Loucy (cell line): Measurements from ENCODE around the gene SLC6A20.

Experiments
- H2AFZ ChIP-seq: fragments of 200-600 bp; sonication (generic); 2 replicates; pipeline ENCODE4 v1.6.0; 2016; ENCODE audit warnings: antibody characterized with exemption, mild to moderate bottlenecking, low read length, moderate library complexity
- H3F3A ChIP-seq: fragments of 200-600 bp; 2 replicates; pipeline ENCODE4 v1.6.0; 2016; ENCODE audit warnings: antibody characterized with exemption, low read depth, mild to moderate bottlenecking
- H3K27me3 ChIP-seq: fragments of 200-600 bp; sonication (generic); 2 replicates; pipeline ENCODE4 v1.6.1; 2014; ENCODE audit warnings: low read length, mild to moderate bottlenecking; ENCODE audit not compliant: insufficient read depth, poor library complexity, severe bottlenecking
- H3K36me3 ChIP-seq: fragments of 200-600 bp; sonication (generic); 2 replicates; pipeline ENCODE4 v1.6.1; 2016; ENCODE audit warnings: low read length; ENCODE audit not compliant: insufficient read depth
- H3K4me1 ChIP-seq: fragments of 200-600 bp; sonication (generic); 2 replicates; pipeline ENCODE4 v1.5.1; 2014; ENCODE audit warnings: low read length, mild to moderate bottlenecking; ENCODE audit not compliant: insufficient read depth, poor library complexity, severe bottlenecking
- H3K4me2 ChIP-seq: fragments of 200-600 bp; sonication (generic); 2 replicates; pipeline ENCODE4 v1.6.0; 2014; ENCODE audit warnings: antibody characterized with exemption, low read length, low read depth, mild to moderate bottlenecking; ENCODE audit not compliant: poor library complexity, severe bottlenecking
- H3K4me3 ChIP-seq: fragments of 200-600 bp; sonication (generic); 2 replicates; pipeline ENCODE4 v1.5.1; 2014; ENCODE audit warnings: low read length, mild to moderate bottlenecking, mixed read lengths; ENCODE audit not compliant: poor library complexity, severe bottlenecking
- H3K79me2 ChIP-seq: fragments of 200-600 bp; sonication (generic); 2 replicates; pipeline ENCODE4 v1.6.1; 2014; ENCODE audit warnings: low read length; ENCODE audit not compliant: insufficient read depth
- H3K9ac ChIP-seq: fragments of 200-600 bp; sonication (generic); 2 replicates; pipeline ENCODE4 v1.6.0; 2014; ENCODE audit warnings: mild to moderate bottlenecking, low read depth, low read length, moderate library complexity; ENCODE audit not compliant: poor library complexity, severe bottlenecking
- H3K9me2 ChIP-seq: fragments of 200-600 bp; sonication (generic); replicated peaks from 2 replicates; pipeline ENCODE4 v1.6.1; 2016; ENCODE audit warnings: low read depth, low read length, mixed read lengths
- H3K9me3 ChIP-seq: fragments of 200-600 bp; sonication (generic); 2 replicates; pipeline ENCODE4 v1.6.1; 2014; ENCODE audit warnings: mild to moderate bottlenecking, antibody characterized with exemption, low read length, low read depth; ENCODE audit not compliant: insufficient read depth
- H4K20me1 ChIP-seq: fragments of 200-600 bp; sonication (generic); 2 replicates; pipeline ENCODE4 v1.6.0; 2014; ENCODE audit warnings: antibody characterized with exemption, low read length, mild to moderate bottlenecking; ENCODE audit not compliant: insufficient read depth, poor library complexity, severe bottlenecking
- EZH2phosphoT487 ChIP-seq: fragments of 200-600 bp; IDR thresholded peaks from 2 replicates; pipeline ENCODE4 v1.6.1; 2018; ENCODE audit warnings: antibody characterized with exemption, mild to moderate bottlenecking, moderate library complexity, borderline replicate concordance
- TF ChIP-seq, protein P1 (sequence below): fragments of 200-600 bp; sonication (generic); conservative IDR thresholded peaks from 2 replicates; pipeline ENCODE4 v1.5.1; 2014; ENCODE audit warnings: mild to moderate bottlenecking, antibody characterized with exemption, low read length

SLC6A20 gene

GRCh38 chr3:45790596-45790995 lies 5.7 kb downstream of the SLC6A20 start:
- Histone ChIP-seq H3K36me3 (no peaks in the 10 kb centered on the region), H3K27me3 (peaks cover 34% of the 10 kb centered on the region), H3K4me2 (no peak overlapping the region), H3K9me3 (no peaks in the 10 kb centered on the region), H3K4me1 (no peaks in the 10 kb centered on the region), H4K20me1 (no peaks in the 10 kb centered on the region), H3K9me2 (no peaks in the 10 kb centered on the region), H2AFZ (no peak overlapping the region), H3K79me2 (no peaks in the 10 kb centered on the region), H3F3A (no peaks in the 10 kb centered on the region), H3K4me3 (no peak overlapping the region), H3K9ac (no peak overlapping the region)
- no peak for TF ChIP-seq EZH2phosphoT487
- TF ChIP-seq, protein P1, sequence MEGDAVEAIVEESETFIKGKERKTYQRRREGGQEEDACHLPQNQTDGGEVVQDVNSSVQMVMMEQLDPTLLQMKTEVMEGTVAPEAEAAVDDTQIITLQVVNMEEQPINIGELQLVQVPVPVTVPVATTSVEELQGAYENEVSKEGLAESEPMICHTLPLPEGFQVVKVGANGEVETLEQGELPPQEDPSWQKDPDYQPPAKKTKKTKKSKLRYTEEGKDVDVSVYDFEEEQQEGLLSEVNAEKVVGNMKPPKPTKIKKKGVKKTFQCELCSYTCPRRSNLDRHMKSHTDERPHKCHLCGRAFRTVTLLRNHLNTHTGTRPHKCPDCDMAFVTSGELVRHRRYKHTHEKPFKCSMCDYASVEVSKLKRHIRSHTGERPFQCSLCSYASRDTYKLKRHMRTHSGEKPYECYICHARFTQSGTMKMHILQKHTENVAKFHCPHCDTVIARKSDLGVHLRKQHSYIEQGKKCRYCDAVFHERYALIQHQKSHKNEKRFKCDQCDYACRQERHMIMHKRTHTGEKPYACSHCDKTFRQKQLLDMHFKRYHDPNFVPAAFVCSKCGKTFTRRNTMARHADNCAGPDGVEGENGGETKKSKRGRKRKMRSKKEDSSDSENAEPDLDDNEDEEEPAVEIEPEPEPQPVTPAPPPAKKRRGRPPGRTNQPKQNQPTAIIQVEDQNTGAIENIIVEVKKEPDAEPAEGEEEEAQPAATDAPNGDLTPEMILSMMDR: no peak

DNA sequence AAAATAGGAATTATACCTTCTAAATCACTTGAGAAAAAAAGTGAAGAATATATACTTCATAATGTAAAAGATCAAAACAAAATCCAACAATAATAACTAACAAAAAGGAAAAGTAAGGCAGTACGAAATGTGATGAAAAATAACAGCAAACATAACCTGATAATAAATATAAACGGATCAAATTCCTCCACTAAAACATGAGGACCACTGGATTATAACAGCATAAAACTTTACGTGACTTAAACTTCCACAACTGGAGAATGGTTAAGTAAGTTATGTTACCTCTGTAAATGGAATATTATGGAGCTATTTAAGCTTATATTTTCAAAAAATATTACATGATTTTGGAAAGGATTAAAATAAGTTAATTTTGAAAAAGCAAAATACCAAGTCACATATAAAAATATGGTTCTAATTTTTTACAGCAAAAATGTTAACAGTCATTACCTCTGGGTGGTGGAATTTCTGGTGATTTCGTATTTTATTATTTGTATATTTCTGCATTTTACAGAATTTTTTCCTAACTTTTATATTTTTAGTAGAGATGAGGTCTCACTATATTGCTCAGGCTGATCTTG lies 7.0 kb downstream of the SLC6A20 start:
- no peaks in the 10 kb centered on the region for H3K4me1 ChIP-seq
- no peaks in the 10 kb centered on the region for H3K9me3 ChIP-seq
- peaks cover 29% of the 10 kb centered on the region for H3K27me3 ChIP-seq
- H3F3A ChIP-seq: no peaks in the 10 kb centered on the region
- no peaks in the 10 kb centered on the region for H3K36me3 ChIP-seq
- no peaks in the 10 kb centered on the region for H3K79me2 ChIP-seq
- H3K4me2 ChIP-seq: no peak overlapping the region
- no peak overlapping the region for H3K4me3 ChIP-seq
- H4K20me1 ChIP-seq: no peaks in the 10 kb centered on the region
- H3K9ac ChIP-seq: no peak overlapping the region
- no peak for TF ChIP-seq EZH2phosphoT487
- TF ChIP-seq, protein P1: no peak
- H2AFZ ChIP-seq: no peak overlapping the region
- no peaks in the 10 kb centered on the region for H3K9me2 ChIP-seq

DNA sequence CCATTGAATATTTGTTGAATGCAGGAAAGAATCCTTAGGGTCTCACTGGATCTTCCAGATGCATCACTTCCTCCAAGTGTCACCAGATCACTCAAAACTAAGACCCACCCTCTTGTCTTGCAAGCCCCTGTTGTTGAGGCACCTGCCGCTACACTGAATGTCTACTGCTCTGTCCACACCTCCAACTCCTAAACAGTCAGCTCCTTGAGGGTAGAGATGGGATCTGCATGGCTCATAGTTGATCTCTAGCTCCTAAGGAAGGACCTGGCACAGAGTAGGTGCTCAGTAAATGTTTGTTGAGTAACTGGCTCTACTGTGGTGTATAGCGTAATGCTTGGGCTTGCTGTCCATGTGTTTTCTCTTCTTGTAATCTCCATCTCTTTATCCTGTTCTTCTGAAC lies 8.8 kb downstream of the SLC6A20 start:
- Histone ChIP-seq H3K9ac (no peak overlapping the region), H3K9me3 (no peaks in the 10 kb centered on the region), H3K4me3 (no peak overlapping the region)

More for the DNA sequence above, 8.8 kb downstream of the SLC6A20 start:
- H4K20me1 ChIP-seq: no peaks in the 10 kb centered on the region
- no peaks in the 10 kb centered on the region for H3K79me2 ChIP-seq
- H3K36me3 ChIP-seq: no peaks in the 10 kb centered on the region
- no peaks in the 10 kb centered on the region for H3F3A ChIP-seq
- H3K4me2 ChIP-seq: no peak overlapping the region
- TF ChIP-seq, protein P1: no peak
- no peak for TF ChIP-seq EZH2phosphoT487
- no peaks in the 10 kb centered on the region for H3K4me1 ChIP-seq
- H3K27me3 ChIP-seq: peaks cover 21% of the 10 kb centered on the region
- no peak overlapping the region for H2AFZ ChIP-seq
- H3K9me2 ChIP-seq: no peaks in the 10 kb centered on the region
